ENCODE results near the gene CKAP4.

DNA sequence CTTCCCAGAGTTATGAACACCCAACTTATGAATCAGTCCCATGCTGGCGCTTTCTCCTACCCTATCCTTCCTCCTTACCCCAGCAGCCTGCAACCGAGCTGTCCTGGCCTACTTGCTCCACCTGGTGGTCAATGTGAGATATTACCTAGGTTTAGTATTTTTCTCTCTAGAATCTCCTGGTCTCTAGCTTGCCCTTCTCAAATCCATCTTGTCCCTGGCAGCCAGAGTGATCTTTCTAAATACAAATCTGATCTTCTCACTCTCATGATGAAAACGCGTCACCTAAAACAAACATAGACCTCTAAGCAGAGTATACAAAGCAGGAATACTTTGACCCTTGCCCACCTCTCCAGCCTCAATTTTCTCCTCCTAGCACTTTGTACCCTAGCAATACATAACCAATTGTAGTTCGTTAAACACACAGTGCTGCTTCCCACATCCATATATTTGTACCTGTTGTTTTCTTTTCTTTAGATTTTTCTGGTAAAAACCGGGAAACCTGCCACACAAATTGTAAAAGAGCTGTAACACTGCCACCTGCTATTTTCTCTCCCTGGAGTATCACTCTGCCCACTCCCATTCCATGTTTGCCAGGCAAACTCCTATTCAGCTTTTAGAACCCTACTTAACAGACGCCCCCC is 34.8 kb upstream of the CKAP4 start:
- TF ChIP-seq, protein P1, sequence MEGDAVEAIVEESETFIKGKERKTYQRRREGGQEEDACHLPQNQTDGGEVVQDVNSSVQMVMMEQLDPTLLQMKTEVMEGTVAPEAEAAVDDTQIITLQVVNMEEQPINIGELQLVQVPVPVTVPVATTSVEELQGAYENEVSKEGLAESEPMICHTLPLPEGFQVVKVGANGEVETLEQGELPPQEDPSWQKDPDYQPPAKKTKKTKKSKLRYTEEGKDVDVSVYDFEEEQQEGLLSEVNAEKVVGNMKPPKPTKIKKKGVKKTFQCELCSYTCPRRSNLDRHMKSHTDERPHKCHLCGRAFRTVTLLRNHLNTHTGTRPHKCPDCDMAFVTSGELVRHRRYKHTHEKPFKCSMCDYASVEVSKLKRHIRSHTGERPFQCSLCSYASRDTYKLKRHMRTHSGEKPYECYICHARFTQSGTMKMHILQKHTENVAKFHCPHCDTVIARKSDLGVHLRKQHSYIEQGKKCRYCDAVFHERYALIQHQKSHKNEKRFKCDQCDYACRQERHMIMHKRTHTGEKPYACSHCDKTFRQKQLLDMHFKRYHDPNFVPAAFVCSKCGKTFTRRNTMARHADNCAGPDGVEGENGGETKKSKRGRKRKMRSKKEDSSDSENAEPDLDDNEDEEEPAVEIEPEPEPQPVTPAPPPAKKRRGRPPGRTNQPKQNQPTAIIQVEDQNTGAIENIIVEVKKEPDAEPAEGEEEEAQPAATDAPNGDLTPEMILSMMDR (IDR thresholded peaks at IDR 0.05; ENCODE audit: low read depth, low read length, poor library complexity, severe bottlenecking): peak; percentile 77
- TF ChIP-seq EZH2phosphoT487 (IDR thresholded peaks at IDR 0.05; ENCODE audit: borderline replicate concordance, low read length): no peak

All from DOHH2 (cell line).